K562 (cell line): ENCODE measurements around the gene C6orf163. TPM values are rescaled to one million over a fixed set of nuclear protein-coding genes. Genes with fewer than 3 reads are reported as not detected.

Experiments
- BCOR ChIP-seq: fragments of 450-650 bp; IDR thresholded peaks from 2 replicates; pipeline ENCODE4 v1.6.1; 2016
- CBX8 ChIP-seq: fragments of 200-600 bp; sonication (generic); IDR thresholded peaks from 2 replicates; pipeline ENCODE4 v1.6.1; 2012; ENCODE audit warnings: borderline replicate concordance, mixed run types, low read depth, mild to moderate bottlenecking, moderate library complexity, mixed read lengths, low read length, control low read depth, inconsistent platforms; ENCODE audit not compliant: poor library complexity, severe bottlenecking; ENCODE audit errors: extremely low read depth
- ESRRA ChIP-seq: fragments of 450-650 bp; IDR thresholded peaks from 2 replicates; pipeline ENCODE4 v1.6.1; 2014; ENCODE audit warnings: low read depth, mild to moderate bottlenecking, moderate library complexity, borderline replicate concordance
- FOXA3 ChIP-seq, 2 experiments: fragments of 450-650 bp in 1 of 2; sonication (generic) in 1 of 2; formaldehyde crosslinking; IDR thresholded peaks in 1 of 2; conservative IDR thresholded peaks in 1 of 2; 2 replicates each; pipeline versions ENCODE4 v1.4.0 to v1.8.0; 2020 to 2022; ENCODE audit warnings: mild to moderate bottlenecking in 2 of 2, missing genetic modification reagents in 1 of 2
- KDM2B ChIP-seq: fragments of 250-450 bp; sonication (Bioruptor Pico); IDR thresholded peaks from 2 replicates; pipeline ENCODE4 v1.8.0; 2021; ENCODE audit warnings: mild to moderate bottlenecking, moderate library complexity
- SREBF2 ChIP-seq: sonication (generic); formaldehyde crosslinking; IDR thresholded peaks from 2 replicates; pipeline ENCODE4 v1.4.0; 2020; ENCODE audit warnings: mild to moderate bottlenecking, missing genetic modification reagents
- polyA plus RNA-seq, 8 experiments: library from polyadenylated mRNA; depleted of rRNA in 4 of 8; stranded (reverse) in 5 of 8; unstranded in 3 of 8; fragments of >200 nt; fragmentation: Nextera tagmentation in 2 of 8; fragmentation: Illumina TruSeq in 1 of 8; extraction: Ambion mirVana in 2 of 8; extraction: Trizol in 1 of 8; gene quantifications; 2 replicates each; pipeline versions ENCODE4 v1.2.1 to v1.2.3, GENCODE V29; 2011 to 2014; ENCODE audit warnings: inconsistent platforms in 1 of 8, missing spikeins in 1 of 8
- total RNA-seq, 7 experiments: library from RNA; depleted of rRNA in 6 of 7; stranded (reverse); fragments of >200 nt in 6 of 7; fragmentation: Illumina TruSeq in 2 of 7; extraction: Trizol in 2 of 7; gene quantifications; 2 replicates each; pipeline versions ENCODE4 v1.2.1 to v1.2.3, GENCODE V29; 2011 to 2021; ENCODE audit warnings: low replicate concordance in 1 of 7
- TF ChIP-seq, protein P1 (sequence below), 2 experiments: fragments of 450-650 bp in 1 of 2; sonication (generic) in 1 of 2; formaldehyde crosslinking in 1 of 2; IDR thresholded peaks; 2 replicates each; pipeline versions ENCODE4 v1.7.1 to v1.9.0; 2016 to 2022; ENCODE audit warnings: inconsistent platforms in 1 of 2, mild to moderate bottlenecking in 1 of 2, missing genetic modification reagents in 1 of 2
- TF ChIP-seq, protein P2 (sequence below): fragments of 450-650 bp; IDR thresholded peaks from 2 replicates; pipeline ENCODE4 v1.6.1; 2016; ENCODE audit warnings: low read depth

The C6orf163 gene
- total and polyA plus RNA-seq, 9 of the 15 experiments (the other 6 are each of a cell fraction or from before 2014, with no cell fraction given), result 0.67 to 4.7 (median 1.5) TPM

DNA sequence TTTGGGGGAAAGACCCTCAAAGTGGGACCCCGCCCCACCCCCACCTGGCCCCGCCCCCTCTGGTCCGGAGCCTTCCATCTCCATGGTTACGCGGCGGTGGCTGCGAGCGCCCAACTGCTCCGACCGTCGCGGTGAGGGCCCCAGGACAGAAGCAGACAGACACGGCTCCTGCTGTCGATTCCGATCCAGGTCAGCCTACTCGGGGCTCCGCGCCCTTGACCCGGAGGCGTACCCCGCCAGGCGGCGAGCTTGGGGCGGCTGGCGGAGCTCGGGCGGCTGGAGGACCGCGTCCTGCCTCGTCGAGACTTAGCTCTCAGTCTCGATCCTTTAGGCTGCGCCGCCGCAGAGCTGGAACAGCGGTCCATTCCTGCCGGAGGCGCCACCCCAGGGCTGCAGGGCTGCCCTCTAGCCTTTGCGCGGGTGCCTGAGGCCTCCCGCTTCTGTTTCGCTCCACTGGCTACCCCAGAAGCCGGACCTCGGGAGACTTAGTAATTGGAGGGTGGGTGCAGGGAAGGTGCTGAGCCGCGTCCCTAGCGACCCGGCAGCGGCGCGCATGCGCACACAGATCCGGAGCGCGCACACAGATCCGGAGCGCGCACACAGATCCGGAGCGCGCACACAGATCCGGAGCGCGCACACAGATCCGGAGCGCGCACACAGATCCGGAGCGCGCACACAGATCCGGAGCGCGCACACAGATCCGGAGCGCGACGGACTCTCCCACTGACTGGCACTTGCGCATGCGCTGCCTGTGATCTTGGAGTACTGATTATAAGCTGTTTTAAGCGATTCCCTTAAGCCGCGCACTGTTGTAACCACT is 63.5 kb downstream of the C6orf163 start, which contains the start of gene CFAP206 (continued):
- TF ChIP-seq, protein P1, sequence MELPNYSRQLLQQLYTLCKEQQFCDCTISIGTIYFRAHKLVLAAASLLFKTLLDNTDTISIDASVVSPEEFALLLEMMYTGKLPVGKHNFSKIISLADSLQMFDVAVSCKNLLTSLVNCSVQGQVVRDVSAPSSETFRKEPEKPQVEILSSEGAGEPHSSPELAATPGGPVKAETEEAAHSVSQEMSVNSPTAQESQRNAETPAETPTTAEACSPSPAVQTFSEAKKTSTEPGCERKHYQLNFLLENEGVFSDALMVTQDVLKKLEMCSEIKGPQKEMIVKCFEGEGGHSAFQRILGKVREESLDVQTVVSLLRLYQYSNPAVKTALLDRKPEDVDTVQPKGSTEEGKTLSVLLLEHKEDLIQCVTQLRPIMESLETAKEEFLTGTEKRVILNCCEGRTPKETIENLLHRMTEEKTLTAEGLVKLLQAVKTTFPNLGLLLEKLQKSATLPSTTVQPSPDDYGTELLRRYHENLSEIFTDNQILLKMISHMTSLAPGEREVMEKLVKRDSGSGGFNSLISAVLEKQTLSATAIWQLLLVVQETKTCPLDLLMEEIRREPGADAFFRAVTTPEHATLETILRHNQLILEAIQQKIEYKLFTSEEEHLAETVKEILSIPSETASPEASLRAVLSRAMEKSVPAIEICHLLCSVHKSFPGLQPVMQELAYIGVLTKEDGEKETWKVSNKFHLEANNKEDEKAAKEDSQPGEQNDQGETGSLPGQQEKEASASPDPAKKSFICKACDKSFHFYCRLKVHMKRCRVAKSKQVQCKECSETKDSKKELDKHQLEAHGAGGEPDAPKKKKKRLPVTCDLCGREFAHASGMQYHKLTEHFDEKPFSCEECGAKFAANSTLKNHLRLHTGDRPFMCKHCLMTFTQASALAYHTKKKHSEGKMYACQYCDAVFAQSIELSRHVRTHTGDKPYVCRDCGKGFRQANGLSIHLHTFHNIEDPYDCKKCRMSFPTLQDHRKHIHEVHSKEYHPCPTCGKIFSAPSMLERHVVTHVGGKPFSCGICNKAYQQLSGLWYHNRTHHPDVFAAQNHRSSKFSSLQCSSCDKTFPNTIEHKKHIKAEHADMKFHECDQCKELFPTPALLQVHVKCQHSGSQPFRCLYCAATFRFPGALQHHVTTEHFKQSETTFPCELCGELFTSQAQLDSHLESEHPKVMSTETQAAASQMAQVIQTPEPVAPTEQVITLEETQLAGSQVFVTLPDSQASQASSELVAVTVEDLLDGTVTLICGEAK (IDR thresholded peaks at IDR 0.05), result no peak
- TF ChIP-seq, protein P1 (CRISPR knock-in tag; IDR thresholded peaks at IDR 0.05), result no peak
- TF ChIP-seq, protein P2, sequence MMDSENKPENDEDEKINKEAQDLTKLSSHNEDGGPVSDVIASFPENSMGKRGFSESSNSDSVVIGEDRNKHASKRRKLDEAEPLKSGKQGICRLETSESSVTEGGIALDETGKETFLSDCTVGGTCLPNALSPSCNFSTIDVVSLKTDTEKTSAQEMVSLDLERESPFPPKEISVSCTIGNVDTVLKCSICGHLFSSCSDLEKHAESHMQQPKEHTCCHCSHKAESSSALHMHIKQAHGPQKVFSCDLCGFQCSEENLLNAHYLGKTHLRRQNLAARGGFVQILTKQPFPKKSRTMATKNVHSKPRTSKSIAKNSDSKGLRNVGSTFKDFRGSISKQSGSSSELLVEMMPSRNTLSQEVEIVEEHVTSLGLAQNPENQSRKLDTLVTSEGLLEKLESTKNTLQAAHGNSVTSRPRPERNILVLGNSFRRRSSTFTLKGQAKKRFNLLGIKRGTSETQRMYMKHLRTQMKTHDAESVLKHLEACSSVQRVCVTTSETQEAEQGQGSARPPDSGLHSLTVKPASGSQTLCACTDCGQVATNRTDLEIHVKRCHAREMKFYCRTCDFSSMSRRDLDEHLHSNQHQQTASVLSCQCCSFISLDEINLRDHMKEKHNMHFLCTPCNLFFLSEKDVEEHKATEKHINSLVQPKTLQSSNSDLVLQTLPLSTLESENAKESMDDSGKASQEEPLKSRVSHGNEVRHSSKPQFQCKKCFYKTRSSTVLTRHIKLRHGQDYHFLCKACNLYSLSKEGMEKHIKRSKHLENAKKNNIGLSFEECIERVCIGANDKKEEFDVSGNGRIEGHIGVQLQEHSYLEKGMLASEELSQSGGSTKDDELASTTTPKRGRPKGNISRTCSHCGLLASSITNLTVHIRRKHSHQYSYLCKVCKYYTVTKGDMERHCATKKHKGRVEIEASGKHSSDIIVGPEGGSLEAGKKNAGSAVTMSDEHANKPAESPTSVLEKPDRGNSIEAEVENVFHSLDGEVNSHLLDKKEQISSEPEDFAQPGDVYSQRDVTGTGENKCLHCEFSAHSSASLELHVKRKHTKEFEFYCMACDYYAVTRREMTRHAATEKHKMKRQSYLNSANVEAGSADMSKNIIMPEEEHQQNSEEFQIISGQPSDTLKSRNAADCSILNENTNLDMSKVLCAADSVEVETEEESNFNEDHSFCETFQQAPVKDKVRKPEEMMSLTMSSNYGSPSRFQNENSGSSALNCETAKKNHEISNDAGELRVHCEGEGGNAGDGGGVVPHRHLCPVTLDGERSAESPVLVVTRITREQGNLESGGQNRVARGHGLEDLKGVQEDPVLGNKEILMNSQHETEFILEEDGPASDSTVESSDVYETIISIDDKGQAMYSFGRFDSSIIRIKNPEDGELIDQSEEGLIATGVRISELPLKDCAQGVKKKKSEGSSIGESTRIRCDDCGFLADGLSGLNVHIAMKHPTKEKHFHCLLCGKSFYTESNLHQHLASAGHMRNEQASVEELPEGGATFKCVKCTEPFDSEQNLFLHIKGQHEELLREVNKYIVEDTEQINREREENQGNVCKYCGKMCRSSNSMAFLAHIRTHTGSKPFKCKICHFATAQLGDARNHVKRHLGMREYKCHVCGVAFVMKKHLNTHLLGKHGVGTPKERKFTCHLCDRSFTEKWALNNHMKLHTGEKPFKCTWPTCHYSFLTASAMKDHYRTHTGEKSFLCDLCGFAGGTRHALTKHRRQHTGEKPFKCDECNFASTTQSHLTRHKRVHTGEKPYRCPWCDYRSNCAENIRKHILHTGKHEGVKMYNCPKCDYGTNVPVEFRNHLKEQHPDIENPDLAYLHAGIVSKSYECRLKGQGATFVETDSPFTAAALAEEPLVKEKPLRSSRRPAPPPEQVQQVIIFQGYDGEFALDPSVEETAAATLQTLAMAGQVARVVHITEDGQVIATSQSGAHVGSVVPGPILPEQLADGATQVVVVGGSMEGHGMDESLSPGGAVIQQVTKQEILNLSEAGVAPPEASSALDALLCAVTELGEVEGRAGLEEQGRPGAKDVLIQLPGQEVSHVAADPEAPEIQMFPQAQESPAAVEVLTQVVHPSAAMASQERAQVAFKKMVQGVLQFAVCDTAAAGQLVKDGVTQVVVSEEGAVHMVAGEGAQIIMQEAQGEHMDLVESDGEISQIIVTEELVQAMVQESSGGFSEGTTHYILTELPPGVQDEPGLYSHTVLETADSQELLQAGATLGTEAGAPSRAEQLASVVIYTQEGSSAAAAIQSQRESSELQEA, result no peak
- TF ChIP-seq FOXA3 (CRISPR knock-in tag; conservative IDR thresholded peaks at IDR 0.05 in 1 of 2, IDR thresholded peaks at IDR 0.05 in 1 of 2) (no peak), SREBF2 (CRISPR knock-in tag) (no peak), ESRRA (peak; percentile 40; the same call in 1 of the 2 replicates), BCOR (peak; percentile 52), CBX8 (no peak), KDM2B (CRISPR knock-in tag) (no peak)
